Natural killer cell treated with Interleukin-12 subunit alpha and Interleukin-12 subunit beta and Interleukin-15 and Interleukin-18, amount 100 ng/mL, for 72 hours (primary cell): ENCODE data around the gene ARHGEF33. TPM values are rescaled to one million over a fixed set of nuclear protein-coding genes. Genes with fewer than 3 reads are reported as not detected.
A peak's percentile ranks its signal among the peaks of the same experiment; 100 is the strongest.
"Not testable (repeated sequence)": the region's sequence is repeated elsewhere in the genome, so short reads cannot be mapped to it uniquely, and the experiment has no call there.

Source experiments
- ATAC-seq, 2 donors: fragments of 150-1000 bp; cut with Tn5 transposase in 1 of 2; sonication (Bioruptor Pico), chemical (Tn5 transposase) in 1 of 2; 2 replicates each; pipeline ENCODE4 v1.10.0; 2021
- DNase-seq: peaks from one replicate; pipeline ENCODE4 v3.0.0; 2022; ENCODE audit warnings: low spot score
- H3K27ac Mint-ChIP-seq, 2 donors: 1 replicate in 1 of 2; 2 replicates in 1 of 2; pipeline ENCODE4 v1.8.0; 2022; ENCODE audit warnings: mixed read lengths in 2 of 2, mild to moderate bottlenecking in 1 of 2, moderate library complexity in 1 of 2
- H3K27me3 Mint-ChIP-seq, 2 donors: 1 replicate in 1 of 2; 2 replicates in 1 of 2; pipeline ENCODE4 v1.8.0; 2022; ENCODE audit warnings: mixed read lengths in 2 of 2
- H3K36me3 Mint-ChIP-seq: one replicate; pipeline ENCODE4 v1.8.0; 2022; ENCODE audit warnings: mixed read lengths
- H3K4me1 Mint-ChIP-seq, 2 donors: 1 replicate in 1 of 2; 2 replicates in 1 of 2; pipeline ENCODE4 v1.8.0; 2022; ENCODE audit warnings: low read depth in 2 of 2, mixed read lengths in 2 of 2, mild to moderate bottlenecking in 1 of 2
- H3K4me3 Mint-ChIP-seq: one replicate; pipeline ENCODE4 v1.8.0; 2022; ENCODE audit warnings: mixed read lengths
- H3K9me3 Mint-ChIP-seq: 2 replicates; pipeline ENCODE4 v1.8.0; 2022; ENCODE audit warnings: mixed read lengths
- total RNA-seq, 2 donors: library from RNA; stranded (reverse); gene quantifications; one replicate each; pipeline ENCODE4 v1.2.3, GENCODE V29; 2022

ARHGEF33 gene
- total RNA-seq, 2 donors from 2014 or later, result 0.28 TPM; not detected in 1

DNA sequence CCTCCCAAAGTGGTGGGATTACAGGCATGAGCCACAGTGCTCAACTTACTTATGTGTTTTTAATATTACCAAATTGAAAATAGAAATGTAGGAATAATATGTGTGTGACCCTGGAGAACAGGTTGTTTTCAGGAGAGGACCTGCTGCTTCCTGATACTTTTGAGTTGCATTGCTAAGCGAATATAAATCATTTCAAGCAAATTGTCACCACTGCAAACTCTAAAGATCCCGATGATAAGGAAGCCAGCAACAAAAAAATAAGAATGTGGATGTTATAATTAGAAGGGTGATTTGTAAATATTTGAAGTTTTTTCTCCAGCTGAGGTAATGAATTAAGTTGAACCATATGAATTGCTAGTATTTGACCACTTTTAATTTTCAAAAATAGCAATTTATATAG, 40.9 kb downstream of the ARHGEF33 start:
- no peaks in the 10 kb centered on the region for H3K36me3 Mint-ChIP-seq
- H3K27me3 Mint-ChIP-seq, result peaks cover 13 to 16% of the 10 kb centered on the region in 2 donors
- no peaks in the 10 kb centered on the region for H3K9me3 Mint-ChIP-seq
- no peak for ATAC-seq
- DNase-seq, result no peak
- H3K27ac Mint-ChIP-seq, result no peak overlapping the region
- H3K4me3 Mint-ChIP-seq, result no peak overlapping the region
- H3K4me1 Mint-ChIP-seq, result no peaks in the 10 kb centered on the region

DNA sequence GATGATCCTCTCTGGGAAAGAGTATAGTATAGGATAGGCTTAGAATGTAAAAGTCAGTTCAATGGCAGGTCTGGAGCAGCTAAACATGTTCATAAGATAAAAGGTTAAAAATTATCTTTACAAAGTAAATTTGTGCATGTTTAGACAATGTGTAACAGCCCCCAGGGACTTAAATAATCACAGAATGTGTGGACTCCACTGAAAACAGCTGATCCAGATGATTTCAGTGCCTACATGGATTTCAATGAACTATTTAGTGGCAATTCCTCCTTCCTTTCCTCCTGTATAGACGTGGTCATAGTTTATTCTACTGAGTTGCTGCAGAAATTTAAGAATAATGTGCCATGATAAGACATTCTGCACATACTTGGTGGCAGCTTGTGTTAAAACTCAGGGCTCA, 42.9 kb downstream of the ARHGEF33 start:
- no peak overlapping the region for H3K4me3 Mint-ChIP-seq
- H3K4me1 Mint-ChIP-seq, result no peaks in the 10 kb centered on the region
- DNase-seq, result no peak
- no peak overlapping the region for H3K27ac Mint-ChIP-seq
- no peak for ATAC-seq
- H3K27me3 Mint-ChIP-seq, result peaks cover 7 to 13% of the 10 kb centered on the region in 2 donors
- no peaks in the 10 kb centered on the region for H3K9me3 Mint-ChIP-seq
- no peaks in the 10 kb centered on the region for H3K36me3 Mint-ChIP-seq

DNA sequence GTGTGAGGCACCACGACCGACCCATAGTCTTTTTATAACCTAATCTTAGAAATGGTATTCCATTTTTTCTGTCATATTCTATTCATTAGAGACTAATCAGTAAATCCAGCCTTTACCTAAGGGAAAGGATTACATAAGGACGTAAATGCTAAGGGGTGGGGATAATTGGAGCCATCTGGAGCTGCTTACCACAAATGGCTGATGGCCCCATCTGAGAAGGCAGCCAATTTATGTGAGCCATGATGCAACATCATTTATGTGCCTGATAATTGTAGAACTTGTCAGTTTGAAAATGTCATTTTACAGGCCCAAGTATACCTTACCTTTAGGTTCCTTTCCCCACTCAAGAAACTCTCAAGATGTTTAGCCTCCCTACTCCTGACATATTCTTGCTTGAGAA, 44.0 kb downstream of the ARHGEF33 start:
- no peak for DNase-seq
- H3K4me3 Mint-ChIP-seq, result no peak overlapping the region
- ATAC-seq, result no peak
- no peaks in the 10 kb centered on the region for H3K9me3 Mint-ChIP-seq
- H3K27me3 Mint-ChIP-seq, result peaks cover 7 to 11% of the 10 kb centered on the region in 2 donors
- H3K27ac Mint-ChIP-seq, result no peak overlapping the region
- H3K36me3 Mint-ChIP-seq, result no peaks in the 10 kb centered on the region
- H3K4me1 Mint-ChIP-seq, result no peaks in the 10 kb centered on the region

DNA sequence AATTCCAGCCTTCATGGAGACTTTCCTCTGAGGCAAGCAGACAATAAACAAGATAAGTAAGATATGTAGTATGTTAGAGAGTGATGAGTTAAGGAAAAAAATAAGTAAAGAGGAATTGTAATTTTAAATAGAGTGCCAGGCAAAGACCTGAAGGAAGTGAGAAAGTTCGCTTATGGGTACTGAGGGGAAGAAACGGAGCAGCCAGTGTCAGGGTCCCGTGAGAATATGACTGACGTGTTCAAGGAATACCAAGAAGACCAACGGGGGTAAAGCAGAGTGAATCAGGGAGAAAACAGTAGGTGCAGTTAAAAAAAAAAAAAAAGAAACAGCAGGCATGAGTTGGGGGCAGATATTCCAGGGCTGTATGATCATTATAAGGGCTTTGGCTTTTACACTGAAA, 45.1 kb downstream of the ARHGEF33 start:
- no peak for DNase-seq
- ATAC-seq, result no peak
- Mint-ChIP-seq H3K36me3 (no peaks in the 10 kb centered on the region), H3K27me3 (peaks cover 7 to 11% of the 10 kb centered on the region in 2 donors), H3K4me1 (no peaks in the 10 kb centered on the region), H3K27ac (no peak overlapping the region), H3K9me3 (no peaks in the 10 kb centered on the region), H3K4me3 (no peak overlapping the region)

DNA sequence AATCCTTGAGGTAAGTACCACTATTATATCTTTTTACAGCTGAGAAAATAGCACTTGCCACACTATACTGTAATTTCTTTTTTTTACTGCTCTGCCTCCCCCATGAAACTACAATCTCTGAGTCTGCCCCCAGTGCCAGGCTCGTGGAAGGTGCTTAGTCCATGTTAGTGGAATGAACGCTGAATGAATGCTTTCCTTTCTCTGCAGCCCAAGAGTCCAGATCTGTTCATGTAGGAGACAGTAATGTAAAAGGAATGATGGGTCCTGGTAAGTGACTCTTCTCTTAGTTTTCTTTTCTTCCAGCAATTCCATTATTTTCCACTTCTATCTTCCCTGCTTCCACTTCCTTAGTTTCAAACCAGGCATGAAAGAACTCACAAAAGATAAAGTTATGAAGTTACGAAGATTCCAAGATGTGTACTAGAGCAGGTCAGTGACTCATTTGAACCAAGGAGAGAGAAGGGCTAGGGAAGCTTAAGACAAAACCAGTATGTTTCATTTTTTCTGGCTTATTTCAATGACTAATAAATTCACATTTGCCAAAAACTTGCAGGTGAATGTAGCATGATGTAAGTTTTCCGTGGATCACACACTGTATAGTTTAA, 46.0 kb downstream of the ARHGEF33 start:
- H3K27ac Mint-ChIP-seq, result no peak overlapping the region
- ATAC-seq, result no peak

DNA sequence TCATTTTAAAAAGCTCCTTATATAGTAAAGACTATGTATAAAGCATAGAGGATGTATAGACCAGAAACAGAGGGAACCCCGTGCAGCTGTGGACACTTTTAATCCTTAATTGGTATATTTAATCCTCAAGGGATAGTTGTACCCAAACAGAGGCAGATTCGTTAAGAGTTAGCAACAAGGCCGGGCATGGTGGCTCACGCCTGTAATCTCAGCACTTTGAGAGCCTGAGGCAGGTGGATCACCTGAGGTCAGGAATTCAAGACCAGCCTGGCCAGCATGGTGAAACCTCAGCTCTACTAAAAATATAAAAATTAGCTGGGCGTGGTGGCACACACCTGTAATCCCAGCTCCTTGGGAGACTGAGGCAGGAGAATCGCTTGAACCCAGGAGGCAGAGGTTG, 46.8 kb downstream of the ARHGEF33 start:
- H3K4me1 Mint-ChIP-seq, H3K4me3 Mint-ChIP-seq, H3K27ac Mint-ChIP-seq, DNase-seq, H3K9me3 Mint-ChIP-seq, ATAC-seq, H3K36me3 Mint-ChIP-seq: not testable (repeated sequence)
- H3K27me3 Mint-ChIP-seq, result peaks cover 7 to 14% of the 10 kb centered on the region in 2 donors

More for the DNA sequence above, 46.0 kb downstream of the ARHGEF33 start:
- Mint-ChIP-seq H3K27me3 (peaks cover 7 to 14% of the 10 kb centered on the region in 2 donors), H3K4me3 (no peak overlapping the region), H3K9me3 (no peaks in the 10 kb centered on the region), H3K4me1 (no peaks in the 10 kb centered on the region), H3K36me3 (no peaks in the 10 kb centered on the region)
- no peak for DNase-seq

DNA sequence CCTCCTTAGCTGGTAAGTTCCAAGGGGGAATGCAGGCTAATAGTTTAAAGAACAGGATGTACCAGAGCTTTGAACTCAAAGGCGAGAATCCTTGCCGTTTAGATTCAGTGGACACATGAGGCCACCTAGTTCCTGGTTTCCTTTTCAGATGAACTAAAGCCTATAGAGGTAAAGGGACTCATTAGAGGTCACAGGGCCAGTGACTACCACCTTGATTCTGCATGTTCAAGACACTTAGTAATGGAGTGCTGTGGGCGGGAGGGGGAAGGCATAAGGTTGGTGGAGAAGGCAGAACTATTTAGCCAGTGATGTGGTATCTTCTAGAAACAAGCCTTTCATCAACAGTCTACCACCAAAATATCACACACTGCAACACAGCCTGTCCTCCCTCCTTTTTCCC, 47.9 kb downstream of the ARHGEF33 start:
- DNase-seq (no peak), ATAC-seq (no peak)
- Mint-ChIP-seq H3K9me3 (no peaks in the 10 kb centered on the region), H3K4me3 (no peak overlapping the region), H3K36me3 (no peaks in the 10 kb centered on the region), H3K27ac (no peak overlapping the region), H3K4me1 (no peaks in the 10 kb centered on the region), H3K27me3 (peaks cover 7 to 14% of the 10 kb centered on the region in 2 donors)

DNA sequence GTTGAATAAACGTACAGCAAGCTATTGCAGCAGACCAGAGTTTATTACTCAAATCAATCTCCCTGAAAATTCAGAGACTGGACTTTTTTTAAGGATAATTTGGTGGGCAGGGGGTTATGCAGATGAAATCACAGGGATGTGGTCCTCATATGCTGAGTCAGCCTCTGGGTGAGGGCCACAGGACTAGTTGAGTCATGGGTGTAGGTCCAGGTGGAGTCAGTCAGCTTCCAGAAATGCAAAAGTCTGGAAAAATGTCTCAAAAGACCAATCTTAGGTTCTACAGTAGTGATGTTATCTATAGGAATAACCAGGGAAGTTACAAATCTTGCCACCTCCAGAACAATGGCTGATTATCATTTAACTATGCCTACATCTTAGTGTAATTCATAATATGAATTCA, 51.1 kb downstream of the ARHGEF33 start:
- H3K4me1 Mint-ChIP-seq, result no peaks in the 10 kb centered on the region
- no peak overlapping the region for H3K4me3 Mint-ChIP-seq
- DNase-seq (no peak), ATAC-seq (no peak)
- peaks cover 0 to 6% of the 10 kb centered on the region in 2 donors for H3K27me3 Mint-ChIP-seq
- no peaks in the 10 kb centered on the region for H3K36me3 Mint-ChIP-seq
- no peak overlapping the region for H3K27ac Mint-ChIP-seq
- H3K9me3 Mint-ChIP-seq, result no peaks in the 10 kb centered on the region

DNA sequence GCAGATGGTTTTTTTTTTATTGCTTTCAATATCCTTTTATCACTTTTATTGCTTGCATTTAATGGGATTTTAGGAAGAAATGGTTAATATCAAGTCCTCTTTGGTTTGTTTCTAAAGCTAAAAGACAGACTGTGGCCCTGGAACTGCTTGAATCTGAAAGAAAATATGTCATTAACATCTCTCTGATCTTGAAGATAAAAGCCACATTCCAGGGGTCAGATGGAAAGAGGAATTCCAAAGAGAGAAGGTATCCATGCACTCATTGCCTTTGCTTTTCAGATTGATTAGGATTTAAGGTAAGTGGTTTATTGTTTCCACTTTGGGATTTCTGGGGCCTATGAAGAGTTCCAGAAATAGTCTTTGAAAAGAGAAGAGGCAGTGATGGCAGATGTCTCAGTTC, 54.1 kb downstream of the ARHGEF33 start:
- ATAC-seq (no peak), DNase-seq (no peak)
- H3K4me3 Mint-ChIP-seq, result no peak overlapping the region
- H3K4me1 Mint-ChIP-seq, result no peaks in the 10 kb centered on the region
- H3K9me3 Mint-ChIP-seq, result no peaks in the 10 kb centered on the region
- H3K27me3 Mint-ChIP-seq, result peaks cover 0 to 3% of the 10 kb centered on the region in 2 donors
- H3K27ac Mint-ChIP-seq, result no peak overlapping the region
- no peaks in the 10 kb centered on the region for H3K36me3 Mint-ChIP-seq

DNA sequence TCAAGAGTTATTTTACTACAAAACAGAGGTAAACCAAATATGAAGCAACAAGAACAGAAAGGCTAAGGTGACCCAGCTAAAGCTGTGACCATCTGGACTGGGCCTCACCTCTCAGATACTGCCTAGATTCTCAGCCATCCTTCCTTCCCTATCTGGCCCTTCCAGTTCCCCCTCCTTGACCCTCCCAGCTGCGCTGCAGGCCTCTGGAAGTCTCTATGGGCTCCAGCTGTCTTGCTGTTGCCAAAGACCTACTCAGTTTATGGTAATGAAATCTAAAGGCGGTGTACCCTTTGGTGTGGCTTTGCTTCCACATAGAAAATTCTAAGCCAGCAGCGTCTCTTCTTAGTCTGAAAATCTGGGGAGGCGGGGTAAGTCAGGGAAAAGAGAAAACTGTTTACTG, 55.7 kb downstream of the ARHGEF33 start:
- H3K27ac Mint-ChIP-seq, result no peak overlapping the region
- no peaks in the 10 kb centered on the region for H3K36me3 Mint-ChIP-seq
- DNase-seq (no peak), ATAC-seq (no peak)
- no peak overlapping the region for H3K4me3 Mint-ChIP-seq
- H3K27me3 Mint-ChIP-seq, result peaks cover 0 to 2% of the 10 kb centered on the region in 2 donors
- H3K4me1 Mint-ChIP-seq, result no peaks in the 10 kb centered on the region
- H3K9me3 Mint-ChIP-seq, result no peaks in the 10 kb centered on the region

DNA sequence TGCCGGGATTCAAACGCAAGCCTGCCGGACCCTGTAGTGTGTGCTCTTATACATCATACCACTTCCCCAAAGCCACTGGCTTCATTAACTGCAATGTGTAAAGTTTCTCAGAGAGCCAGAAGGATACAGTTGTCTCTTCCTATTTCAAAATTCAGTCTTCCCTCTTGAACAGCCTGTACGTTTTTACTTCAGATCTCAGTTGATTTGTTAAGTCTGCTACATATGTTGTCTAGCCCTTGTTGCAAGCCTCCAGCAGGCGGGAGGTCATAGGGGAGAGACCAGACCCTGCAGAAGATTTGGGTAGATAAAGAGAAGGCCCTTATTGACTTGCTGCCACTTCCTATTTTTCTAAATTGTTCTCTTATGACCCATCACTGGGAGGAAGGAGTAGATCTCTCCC, 56.2 kb downstream of the ARHGEF33 start:
- Mint-ChIP-seq H3K36me3 (no peaks in the 10 kb centered on the region), H3K9me3 (no peaks in the 10 kb centered on the region), H3K27ac (no peak overlapping the region), H3K4me3 (no peak overlapping the region), H3K27me3 (no peaks in the 10 kb centered on the region), H3K4me1 (no peaks in the 10 kb centered on the region)
- DNase-seq (no peak), ATAC-seq (no peak)

DNA sequence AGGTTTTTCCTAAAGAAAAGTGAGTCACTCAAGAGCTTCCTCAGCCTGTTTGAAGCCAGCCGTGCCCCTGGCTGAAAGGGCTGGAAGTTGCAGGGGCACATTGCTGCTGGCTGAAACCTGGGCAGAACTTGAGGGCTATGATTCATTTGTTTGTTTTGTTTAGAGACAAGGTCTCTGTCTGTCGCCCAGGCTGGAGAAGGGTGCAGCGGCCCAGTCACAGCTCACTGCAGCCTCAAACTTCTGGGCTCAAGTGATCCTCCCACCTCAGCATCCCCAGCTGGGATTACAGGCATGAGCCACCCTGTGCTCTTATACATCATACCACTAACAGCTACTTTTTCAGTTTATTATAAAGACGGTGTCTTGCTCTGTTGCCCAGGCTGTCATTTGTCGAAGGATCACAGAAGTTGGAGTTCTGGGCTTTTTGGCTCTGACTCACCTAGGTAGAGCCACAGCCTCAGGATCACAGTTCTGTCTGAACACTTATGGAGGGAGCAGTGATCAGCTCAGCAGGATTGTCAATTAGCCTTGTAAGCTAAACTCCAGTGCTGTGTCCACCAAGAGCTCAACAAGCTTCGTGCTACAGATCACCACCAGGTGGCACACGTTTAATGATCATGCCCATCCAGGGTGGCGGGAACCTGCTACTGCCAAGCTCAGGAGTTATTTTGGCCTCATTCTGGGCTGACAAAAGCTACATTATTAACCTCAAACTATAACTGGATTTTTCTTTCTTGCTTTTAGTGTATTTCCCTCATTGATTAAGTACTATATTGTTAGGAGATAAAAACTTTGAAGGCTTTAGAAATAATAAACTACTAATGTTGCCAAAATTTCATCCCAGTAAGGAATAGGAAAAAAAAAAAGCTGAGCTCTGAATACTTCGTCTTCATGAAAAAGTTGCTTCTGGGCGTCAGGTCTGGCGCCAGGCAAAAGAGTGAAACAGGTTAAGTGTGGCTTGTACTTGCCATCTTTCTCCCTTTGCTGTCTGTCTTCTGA, 57.9 kb downstream of the ARHGEF33 start:
- no peaks in the 10 kb centered on the region for H3K27me3 Mint-ChIP-seq
- H3K4me1 Mint-ChIP-seq, result no peaks in the 10 kb centered on the region

DNA sequence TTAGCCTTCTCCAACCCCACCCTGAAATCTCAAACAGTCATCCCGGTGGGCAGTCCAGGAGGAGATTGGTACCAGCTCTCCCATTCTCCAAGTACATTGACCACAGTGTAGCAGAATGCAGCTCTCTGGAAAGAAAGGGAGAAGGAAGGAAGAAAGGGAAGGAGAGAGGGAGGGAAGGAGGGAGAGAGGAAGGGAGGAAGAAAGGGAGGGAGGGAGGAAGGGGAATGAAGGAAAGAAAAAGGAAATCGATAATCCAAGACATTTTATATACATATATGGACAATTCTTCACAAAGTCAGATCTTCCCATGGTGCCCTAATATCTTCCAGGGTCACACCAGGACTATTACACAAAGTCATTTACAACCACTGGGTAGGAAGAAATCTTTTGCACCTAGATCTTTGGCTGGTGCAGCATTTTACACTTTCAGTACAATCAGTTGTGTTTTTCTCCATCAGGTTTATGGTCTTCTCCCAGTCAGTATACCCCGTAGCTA, 58.8 kb downstream of the ARHGEF33 start:
- Mint-ChIP-seq H3K27ac (no peak overlapping the region), H3K4me3 (no peak overlapping the region), H3K9me3 (no peaks in the 10 kb centered on the region), H3K4me1 (no peaks in the 10 kb centered on the region), H3K27me3 (no peaks in the 10 kb centered on the region), H3K36me3 (no peaks in the 10 kb centered on the region)
- no peak for DNase-seq
- ATAC-seq, result no peak

More for the DNA sequence above, 57.9 kb downstream of the ARHGEF33 start:
- ATAC-seq (peak; percentile 48 to 60), DNase-seq (no peak)
- Mint-ChIP-seq H3K4me3 (no peak overlapping the region), H3K36me3 (no peaks in the 10 kb centered on the region), H3K27ac (no peak overlapping the region), H3K9me3 (no peaks in the 10 kb centered on the region)

DNA sequence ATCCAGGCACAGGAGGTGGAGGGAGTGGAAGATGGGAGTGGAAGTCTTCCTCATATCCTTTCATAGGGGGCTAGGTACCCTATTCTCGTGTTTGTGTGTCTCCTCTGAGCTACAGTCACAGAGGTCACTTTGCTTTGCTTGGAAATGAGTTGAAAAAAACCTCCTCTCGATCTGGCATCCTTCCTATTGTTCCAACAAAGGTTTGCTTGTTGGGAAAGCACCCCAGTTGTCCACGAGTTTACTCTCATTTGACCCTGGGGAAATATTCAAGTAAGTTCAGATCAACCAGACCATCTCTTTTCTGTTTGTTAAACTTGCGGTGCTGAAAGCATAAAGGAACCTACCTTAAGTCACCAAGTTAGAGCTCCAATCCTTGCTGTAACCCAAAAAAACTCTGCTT, 59.3 kb downstream of the ARHGEF33 start:
- Mint-ChIP-seq H3K27me3 (peaks cover 0 to 1% of the 10 kb centered on the region in 2 donors), H3K27ac (no peak overlapping the region), H3K36me3 (no peaks in the 10 kb centered on the region), H3K4me3 (no peak overlapping the region), H3K4me1 (no peaks in the 10 kb centered on the region), H3K9me3 (no peaks in the 10 kb centered on the region)
- DNase-seq (no peak), ATAC-seq (no peak)
